Right ventricle myocardium inferior (tissue), 1 donor: ENCODE results near the gene FRAS1. TPM values are rescaled to one million over a fixed set of nuclear protein-coding genes. Genes with fewer than 3 reads are reported as not detected.
"Not testable (repeated sequence)": the region's sequence is repeated elsewhere in the genome, so short reads cannot be mapped to it uniquely, and the experiment has no call there.

Source experiments
- ATAC-seq: fragments of 200-7000 bp; cut with Tn5 transposase; one replicate; pipeline ENCODE4 v1.9.1; 2020; ENCODE audit warnings: mild to moderate bottlenecking, moderate library complexity
- DNase-seq: peaks from one replicate; pipeline ENCODE4 v3.0.0; 2021; ENCODE audit errors: missing footprints
- intact Hi-C: fragments of 100-400 bp; cut with DNase I; formaldehyde crosslinking; loops from one replicate; pipeline ENCODE4 v1.11.0; 2022
- total RNA-seq: library from RNA; stranded (reverse); fragmentation: NEBNext Ultra II Directional; extraction: Animal tissue kit (Norgen Biotek cat#: 25700); gene quantifications from one replicate; pipeline ENCODE4 v1.2.1, GENCODE V29; 2021
- donor health status: DM: no; HTN: yes; CAD: no; lungs with severe emphysema.

The FRAS1 gene
- total RNA-seq, 1 donor from 2014 or later: 2.2 TPM

DNA sequence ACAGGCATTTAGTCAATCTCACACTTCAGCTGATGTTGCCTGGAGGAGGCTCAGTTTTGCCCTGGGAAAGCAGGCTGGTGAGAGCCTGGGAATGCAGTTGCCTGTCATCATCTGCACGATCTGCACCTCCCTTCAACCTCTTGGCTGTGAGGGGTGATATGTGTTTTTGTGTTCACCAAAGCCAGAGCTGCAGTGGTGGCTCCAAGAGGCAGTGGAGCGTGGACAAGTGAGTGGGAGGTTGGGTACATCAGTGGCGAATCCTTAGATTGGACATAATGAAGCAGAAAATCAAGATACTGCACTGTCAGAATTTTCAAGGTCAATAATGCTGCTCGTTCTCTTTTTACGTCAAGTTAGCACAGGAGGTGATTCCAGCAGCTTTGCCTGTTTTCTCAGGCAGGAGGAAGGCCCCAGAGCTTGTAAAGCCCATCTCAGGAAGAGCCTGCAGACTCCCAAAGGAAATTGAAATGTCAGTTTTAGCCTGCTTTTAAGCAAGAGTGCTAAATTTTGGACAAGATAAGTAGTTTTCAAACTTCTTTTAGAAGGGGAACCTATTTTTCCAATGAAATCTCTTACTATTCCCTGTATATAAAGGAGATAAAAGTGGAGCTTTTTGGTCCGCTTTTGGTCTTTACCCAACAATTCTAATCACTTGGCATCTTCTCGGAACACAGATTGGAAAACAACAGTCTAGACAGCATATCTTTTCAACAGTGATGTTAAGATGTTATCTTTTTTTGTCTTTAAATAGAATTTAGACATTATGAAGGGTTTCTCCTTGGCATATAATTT is 92.8 kb downstream of the FRAS1 start:
- no peak for ATAC-seq

DNA sequence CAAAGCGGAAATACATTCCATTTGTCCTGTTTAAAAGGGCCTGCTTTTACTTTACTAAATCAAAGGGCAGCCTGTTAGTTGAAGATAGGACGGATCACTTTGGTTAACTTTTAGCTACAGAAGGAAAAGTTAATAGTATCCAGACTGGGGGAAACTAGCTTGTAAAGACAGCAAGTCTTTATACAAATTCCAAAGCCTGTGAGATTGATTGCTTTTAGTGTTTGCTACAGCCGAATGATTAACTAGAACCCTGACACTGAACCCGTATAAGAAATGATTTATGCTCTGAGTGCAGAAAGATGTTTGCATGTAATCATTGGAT is 93.4 kb downstream of the FRAS1 start:
- intact Hi-C loops: no loop called here
- DNase-seq: no peak
- no peak for ATAC-seq

More for the DNA sequence above, 92.8 kb downstream of the FRAS1 start:
- intact Hi-C loops: no loop called here
- DNase-seq: no peak

DNA sequence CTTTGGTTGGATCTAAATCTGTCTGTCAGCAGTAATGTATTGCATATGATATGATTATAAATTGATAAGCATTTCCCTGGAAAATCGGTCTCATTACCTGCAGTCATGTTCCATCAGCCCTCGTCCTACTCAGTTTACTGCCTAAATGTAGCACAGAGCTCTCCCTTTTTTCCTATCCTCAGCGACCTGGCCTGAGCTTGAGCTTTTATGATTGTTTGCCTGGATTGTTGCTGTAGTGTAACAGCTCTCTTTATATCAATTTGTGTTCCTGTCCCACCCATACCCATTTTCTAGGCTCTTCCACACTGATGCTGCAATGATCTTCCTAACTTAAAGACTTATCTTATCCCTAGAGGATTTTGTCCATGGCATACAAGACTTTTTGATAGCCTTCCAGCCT is 95.7 kb downstream of the FRAS1 start:
- intact Hi-C loops: no loop called here
- DNase-seq (no peak), ATAC-seq (no peak)

DNA sequence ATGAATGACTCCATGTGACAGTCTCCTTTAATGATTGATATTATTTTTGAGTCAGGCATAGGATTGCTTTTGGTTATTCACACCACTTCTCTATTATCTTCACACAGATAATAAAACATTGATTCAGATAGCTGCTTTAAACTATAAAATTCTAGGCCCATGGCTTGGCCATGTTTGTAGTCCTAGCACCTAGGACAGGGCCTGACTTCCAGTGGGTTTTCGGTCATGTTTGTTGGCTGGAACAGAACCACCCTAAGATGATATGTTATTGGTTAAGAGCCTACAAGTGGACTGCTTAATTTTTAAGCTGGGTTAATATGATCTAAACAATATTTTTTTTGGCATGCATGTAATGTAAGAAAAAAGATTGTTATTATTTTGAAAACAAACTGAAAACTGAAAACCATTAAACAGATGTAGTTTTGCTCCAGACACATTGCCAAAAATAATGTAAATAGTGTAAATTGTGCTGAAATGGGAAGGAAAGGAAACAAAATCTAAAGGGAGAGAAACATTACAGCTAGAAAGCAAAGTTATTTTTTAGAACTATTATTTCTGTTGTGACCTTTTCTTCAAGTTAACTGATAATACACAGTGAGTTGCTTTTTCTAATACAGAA is 98.0 kb downstream of the FRAS1 start:
- no peak for DNase-seq
- intact Hi-C loops: no loop called here
- ATAC-seq: no peak

DNA sequence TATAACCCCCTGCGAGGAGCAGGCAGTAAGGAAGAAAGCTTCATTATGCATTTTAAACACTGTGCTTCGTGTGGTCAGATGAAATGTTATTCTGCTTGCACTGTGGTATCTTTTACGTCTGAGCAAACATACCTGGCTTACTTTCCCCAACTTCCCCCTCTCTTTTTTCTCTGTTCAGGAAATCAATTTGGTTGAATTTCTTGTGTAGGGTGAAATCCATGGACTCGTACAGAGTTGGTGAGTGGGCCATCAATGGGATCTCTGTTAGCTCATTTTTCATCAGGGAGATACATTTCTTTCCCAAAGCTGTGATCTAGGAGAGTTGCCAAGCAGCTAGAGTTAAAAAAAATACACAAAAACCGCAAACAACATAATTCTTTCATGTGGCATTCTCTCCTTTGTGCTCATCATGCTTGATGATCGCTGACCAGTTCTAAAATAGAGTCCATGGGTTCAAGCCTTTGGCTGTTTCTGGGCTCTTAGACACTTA is 98.5 kb downstream of the FRAS1 start:
- DNase-seq: no peak
- no peak for ATAC-seq
- intact Hi-C loops: no loop called here

DNA sequence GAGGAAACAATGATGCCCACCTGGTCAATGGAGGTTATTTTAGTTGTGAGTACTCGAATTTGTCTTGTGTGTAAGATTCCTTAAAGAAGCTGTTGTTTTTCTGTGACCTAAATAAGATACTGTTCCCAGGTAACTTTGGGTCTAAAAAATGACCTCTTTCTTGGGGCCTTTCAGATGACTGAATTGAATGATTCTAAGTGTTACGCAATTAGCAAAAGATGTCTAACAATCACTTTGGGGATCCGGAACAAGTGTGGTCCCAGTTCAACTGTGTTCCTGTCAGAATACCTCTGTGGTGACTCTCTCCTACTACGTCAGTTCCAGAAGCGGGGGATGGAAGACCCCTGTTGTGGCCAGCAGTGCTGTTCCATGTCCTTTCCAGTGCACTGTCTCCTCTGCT is 99.4 kb downstream of the FRAS1 start:
- no peak for DNase-seq
- ATAC-seq: no peak
- intact Hi-C loops: no loop called here

DNA sequence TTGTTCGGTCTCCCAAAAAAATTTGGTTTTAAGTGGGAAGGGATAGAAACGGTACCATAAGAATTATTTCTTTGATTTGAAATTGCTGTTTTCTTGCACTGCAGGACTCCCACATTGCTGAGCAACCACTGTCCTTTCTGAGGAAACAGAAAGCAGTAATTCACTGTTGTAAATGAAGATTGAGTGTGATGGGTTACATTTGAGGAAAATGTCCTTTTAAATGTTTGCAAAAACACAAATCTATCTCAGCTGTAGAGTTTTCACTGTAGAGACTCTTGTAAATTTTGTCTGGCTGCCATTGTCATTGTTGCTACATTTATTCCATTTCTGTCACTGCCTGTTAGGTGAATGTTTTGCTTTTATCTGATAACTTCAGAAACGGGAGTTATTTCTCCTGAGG is 105.2 kb downstream of the FRAS1 start:
- ATAC-seq (no peak), DNase-seq (no peak)
- intact Hi-C loops: no loop called here

DNA sequence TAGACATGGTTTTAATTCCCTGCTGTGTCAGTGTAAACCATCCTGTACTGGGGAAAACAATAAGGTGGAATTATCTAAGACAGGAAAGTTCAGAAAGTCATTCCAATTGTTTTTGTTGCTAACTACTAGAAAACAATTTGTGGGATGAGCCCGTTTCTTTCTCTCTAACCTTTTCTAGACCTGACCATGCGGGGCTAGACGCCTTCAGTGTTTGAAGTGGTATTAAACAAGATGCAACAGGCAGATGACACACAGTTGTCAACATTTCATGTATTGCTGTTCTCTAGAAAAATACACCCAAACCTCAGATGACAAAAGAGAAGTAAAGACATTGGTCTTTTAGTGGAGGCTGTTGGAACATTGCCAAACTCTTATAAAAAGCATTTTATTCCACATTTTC is 105.7 kb downstream of the FRAS1 start:
- ATAC-seq (no peak), DNase-seq (no peak)
- intact Hi-C loops: no loop called here

DNA sequence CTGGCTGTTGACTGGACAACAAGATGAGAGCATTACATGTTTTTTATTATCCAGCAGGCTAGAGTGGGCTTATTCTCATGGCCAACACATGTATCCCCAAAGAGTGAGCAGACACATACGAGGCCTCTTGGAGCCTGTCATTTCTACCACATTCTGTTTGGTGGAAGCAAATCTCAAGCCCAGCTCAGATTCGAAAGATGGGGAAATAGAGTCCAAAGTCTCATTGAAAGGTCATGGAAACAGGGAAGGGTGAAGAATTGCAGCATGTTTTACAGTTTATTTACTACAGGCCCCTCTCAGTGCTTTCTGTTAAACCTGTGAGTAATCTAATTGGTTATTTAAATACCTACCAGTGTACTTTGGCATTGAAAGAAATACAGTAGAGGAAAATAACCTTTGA is 108.6 kb downstream of the FRAS1 start:
- ATAC-seq: no peak
- intact Hi-C loops: no loop called here
- no peak for DNase-seq

DNA sequence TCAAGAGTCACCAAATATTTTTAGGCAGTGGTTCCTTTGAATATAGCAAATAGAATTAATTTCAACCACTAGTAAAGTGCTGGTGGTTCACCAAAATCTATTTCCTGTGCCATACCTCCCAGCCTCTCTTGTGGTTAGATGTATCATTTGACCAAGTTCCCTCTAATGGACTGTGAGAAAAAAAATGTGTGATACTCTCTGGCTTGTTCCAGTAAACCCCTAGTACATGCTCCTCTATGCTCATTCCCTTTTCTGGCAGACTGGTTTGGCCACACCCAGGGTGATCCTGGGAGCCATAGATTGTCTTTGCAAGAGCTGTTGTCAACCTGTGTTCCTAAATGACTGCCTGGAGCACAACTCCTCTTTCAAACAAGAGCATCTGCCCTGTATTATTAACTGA is 109.5 kb downstream of the FRAS1 start:
- ATAC-seq (no peak), DNase-seq (no peak)
- intact Hi-C loops: no loop called here

DNA sequence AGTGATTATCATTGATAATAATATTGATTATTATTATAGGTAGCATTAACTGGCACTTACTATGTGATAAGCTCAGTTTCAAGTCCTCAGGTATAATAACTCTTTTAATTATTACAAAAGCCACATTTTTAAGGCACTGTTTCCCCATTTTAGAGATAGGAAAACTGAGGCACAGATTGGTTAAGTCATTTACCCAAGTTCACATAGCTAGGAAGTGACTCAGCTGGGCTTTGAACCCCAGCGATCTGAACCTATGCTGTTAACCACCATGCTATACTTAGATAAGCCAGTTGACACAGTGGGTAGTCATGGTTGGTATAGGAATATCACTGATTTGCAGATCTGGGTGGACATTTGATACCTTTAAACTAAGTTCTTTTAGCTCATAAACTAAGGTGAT is 110.4 kb downstream of the FRAS1 start:
- intact Hi-C loops: no loop called here
- DNase-seq (no peak), ATAC-seq (no peak)

DNA sequence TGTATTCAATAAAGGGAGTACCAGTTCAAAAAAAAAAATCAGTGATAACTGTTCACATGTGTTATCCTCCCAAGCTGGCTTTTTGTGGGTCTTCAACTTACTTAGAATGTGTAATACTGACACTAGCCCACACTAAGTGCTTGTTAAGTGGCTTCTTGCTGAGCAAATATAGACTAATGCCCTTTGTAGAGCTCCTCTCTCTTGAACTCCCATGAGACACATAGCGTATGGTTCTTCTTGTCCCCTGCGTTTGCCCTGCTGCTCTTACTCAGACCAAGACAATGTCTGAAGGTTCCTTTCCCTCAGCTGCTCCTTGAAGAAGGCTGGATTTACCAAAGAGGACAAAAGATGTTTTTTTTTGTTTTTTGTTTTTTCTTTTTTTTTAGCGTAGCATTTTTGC is 110.9 kb downstream of the FRAS1 start:
- intact Hi-C loops: no loop called here
- no peak for ATAC-seq
- no peak for DNase-seq

DNA sequence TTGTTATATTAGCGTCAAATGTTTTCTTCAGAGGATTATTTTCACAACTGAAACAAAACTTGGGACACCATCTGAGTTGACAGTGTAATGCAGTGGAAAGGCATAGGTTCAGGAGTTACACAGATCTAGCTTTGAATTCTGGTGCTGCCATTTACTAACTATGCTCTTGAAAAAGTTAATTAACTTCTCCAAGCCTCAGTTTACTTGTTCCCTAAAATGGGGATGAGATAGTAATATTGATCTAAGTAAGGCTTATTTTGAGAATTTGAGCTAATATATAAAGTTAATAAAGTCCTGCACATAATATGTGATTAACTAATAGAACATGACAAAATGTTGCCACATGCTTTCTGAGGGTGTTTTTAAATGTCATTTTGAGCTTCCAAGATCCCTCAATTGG is 112.6 kb downstream of the FRAS1 start:
- DNase-seq: no peak
- intact Hi-C loops: no loop called here
- ATAC-seq: no peak

DNA sequence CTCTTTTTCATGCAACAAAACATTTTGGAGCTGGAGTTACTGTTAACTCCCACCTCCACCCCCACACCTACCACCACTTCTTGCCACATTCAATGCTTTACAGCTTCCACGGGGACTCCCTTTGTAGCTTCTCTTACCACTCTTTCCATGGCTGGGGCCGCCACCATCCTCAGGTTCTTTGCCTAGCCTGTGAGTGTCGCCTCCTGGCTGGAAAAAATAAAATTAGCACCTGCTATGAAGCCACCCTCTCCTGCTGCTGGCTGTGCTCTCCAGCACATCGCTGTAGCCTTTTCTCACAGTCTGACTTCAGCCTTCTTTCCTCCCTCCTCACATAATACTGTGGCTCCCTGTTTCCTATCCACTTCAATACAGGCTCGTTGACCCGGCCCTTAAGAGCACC is 114.4 kb downstream of the FRAS1 start:
- ATAC-seq (no peak), DNase-seq (no peak)
- intact Hi-C loops: no loop called here

DNA sequence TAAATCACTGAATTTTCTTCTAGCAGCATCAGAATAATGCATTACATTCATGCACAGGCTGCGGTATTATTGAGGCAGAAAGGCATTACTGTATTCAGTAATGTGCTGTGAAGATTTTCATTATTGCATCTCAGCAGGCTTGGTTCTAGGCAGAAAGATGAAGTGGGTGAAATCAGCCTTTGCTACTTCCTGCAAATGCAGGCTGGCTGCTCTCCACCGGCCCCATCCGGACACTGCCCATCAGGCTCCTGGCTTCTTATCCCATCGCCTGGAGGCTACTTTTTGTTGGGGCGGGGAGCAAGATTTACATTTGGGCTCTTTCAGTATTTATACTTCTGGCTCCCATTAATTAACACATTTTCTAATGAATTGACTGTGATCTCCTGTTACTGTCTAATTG is 117.8 kb downstream of the FRAS1 start:
- intact Hi-C loops: no loop called here
- no peak for DNase-seq
- ATAC-seq: no peak

DNA sequence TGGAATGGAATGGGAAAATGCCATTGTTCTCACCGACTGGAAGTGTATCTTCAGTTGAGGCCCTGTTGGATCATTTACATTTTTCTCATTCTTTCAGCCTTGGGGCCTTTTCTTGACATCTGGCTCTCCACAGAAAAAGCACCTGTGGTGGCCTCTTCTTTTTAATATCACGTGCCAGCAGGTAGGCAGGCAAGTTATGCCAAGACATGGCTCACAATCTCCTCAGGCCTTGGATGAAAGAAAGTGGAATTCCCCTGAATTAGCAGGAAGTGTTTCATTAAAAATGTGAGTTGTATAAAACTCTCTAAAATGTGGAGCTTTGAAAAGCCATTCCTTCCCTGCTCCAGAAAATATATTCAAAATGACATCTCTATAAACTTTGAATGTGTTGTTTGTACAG is 122.1 kb downstream of the FRAS1 start:
- ATAC-seq (no peak), DNase-seq (no peak)
- intact Hi-C loops: no loop called here

DNA sequence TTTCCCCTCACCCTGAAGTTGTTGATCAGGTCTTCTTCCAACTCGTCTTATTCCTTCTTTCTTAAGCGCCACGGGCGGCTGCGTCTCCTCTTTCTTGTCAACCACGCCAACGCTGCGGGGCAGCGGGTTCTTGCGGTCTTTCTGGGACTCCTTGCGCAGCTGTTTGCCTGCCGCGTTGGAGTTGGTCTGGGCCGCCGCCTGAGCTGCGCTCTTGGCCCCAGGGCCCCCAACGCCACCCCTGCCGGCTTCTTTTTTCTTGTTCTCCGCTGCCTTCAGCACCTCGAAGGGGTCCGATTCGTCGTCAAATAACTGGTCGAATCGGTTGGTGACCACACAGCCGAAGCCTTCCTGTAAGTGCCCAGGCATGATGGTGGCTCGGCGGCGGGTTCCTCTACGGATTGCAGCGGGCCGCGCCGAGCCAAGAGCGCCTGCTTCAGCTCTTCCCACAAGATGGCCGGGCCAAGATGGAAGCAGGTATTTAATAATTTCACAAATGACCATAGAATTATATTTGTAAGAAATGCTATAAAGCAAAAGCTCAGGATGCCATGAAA is 124.6 kb downstream of the FRAS1 start:
- DNase-seq, ATAC-seq, intact Hi-C loops: not testable (repeated sequence)

DNA sequence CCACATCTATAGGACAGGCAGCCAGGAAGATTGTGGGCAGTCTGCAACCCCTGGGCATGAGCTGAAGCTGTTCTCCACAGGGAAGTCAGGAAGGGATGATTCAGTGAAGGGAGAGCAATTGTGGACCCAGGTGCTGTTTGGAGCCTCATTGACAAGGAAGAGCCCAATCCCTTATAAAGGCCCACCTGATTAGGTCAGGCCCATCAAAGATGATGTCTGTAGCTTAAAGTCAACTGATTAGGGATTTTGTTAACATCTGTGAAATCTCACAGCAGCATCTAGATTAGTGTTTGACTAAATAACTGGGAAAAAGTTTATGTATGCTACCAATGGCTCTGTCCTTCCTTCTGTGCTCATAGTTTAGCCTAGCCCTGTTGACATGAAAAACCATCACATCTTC is 127.5 kb downstream of the FRAS1 start:
- intact Hi-C loops: no loop called here
- DNase-seq: no peak
- no peak for ATAC-seq

DNA sequence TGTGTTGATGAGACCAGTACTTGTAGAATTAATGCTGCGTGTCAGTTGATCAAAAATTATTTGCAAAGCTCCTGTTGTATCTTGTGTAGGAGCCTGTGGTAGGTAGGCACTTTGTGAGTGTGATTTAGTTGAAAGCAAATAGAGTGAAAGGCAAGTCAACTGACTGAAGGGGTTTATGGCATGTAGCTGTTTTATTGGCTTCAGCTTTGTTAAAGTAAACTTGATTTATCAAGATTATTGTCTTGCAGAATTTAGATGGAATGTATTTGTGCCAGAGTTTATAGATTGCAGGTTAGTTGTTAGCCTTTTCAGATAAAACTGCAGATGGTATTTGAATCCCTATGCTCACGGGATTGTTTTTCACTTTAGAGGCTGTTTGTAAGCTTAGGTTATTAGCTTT is 128.0 kb downstream of the FRAS1 start:
- DNase-seq: no peak
- no peak for ATAC-seq
- intact Hi-C loops: no loop called here
